HG02642 (cell line): Measurements from ENCODE around the gene PSENEN.
A peak's percentile ranks its signal among the peaks of the same experiment; 100 is the strongest.

Experiments
- ATAC-seq: cut with Tn5 transposase; IDR thresholded peaks from one replicate; pipeline ENCODE4 v1.9.1; 2021; ENCODE audit warnings: mild to moderate bottlenecking; ENCODE audit not compliant: unreplicated experiment, poor library complexity

The PSENEN gene

GRCh38 chr19:35732540-35733179 lies 12.8 kb upstream of the PSENEN start:
- ATAC-seq: no peak

GRCh38 chr19:35733180-35734125 lies 12.0 kb upstream of the PSENEN start:
- no peak for ATAC-seq

DNA sequence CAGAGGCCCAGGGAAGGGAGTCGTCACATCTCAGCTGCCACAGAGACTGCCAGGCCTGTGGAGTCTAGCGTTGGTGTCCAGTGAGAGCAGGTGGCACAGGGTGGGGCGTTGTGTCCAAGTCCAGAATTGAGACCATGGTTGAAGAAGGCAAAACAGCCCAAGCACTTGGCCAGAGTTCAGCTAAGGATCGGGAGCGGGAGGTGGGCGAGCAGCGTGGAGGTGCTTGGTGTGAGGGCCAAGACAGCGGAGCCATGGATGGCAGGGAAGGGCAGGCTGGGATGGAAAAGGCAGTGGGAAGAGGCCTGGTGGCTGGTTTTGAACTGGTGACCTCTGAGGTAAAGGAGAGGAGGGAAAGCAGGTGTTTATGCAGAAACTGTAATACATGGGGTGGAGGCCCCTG lies 11.2 kb upstream of the PSENEN start:
- ATAC-seq: no peak

DNA sequence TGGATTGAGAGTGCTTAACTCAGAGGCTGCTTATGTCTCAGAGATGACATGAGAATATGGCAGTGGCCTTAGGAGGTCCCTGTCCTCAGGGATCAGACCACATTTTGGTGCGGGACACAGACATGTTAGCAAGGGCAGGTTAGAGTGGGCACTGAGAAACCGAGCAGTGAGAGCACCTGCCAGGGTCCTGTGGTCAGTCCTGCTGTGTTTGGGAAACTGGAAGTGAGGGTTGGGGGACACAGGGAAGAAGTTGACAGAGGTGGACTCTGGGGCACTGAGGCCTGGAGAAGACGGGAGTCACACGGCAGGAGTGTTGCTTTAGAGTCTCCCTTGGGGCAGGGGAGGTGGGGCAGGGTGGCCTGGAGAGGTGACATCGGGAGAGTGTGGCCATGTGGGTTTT lies 10.6 kb upstream of the PSENEN start:
- no peak for ATAC-seq

DNA sequence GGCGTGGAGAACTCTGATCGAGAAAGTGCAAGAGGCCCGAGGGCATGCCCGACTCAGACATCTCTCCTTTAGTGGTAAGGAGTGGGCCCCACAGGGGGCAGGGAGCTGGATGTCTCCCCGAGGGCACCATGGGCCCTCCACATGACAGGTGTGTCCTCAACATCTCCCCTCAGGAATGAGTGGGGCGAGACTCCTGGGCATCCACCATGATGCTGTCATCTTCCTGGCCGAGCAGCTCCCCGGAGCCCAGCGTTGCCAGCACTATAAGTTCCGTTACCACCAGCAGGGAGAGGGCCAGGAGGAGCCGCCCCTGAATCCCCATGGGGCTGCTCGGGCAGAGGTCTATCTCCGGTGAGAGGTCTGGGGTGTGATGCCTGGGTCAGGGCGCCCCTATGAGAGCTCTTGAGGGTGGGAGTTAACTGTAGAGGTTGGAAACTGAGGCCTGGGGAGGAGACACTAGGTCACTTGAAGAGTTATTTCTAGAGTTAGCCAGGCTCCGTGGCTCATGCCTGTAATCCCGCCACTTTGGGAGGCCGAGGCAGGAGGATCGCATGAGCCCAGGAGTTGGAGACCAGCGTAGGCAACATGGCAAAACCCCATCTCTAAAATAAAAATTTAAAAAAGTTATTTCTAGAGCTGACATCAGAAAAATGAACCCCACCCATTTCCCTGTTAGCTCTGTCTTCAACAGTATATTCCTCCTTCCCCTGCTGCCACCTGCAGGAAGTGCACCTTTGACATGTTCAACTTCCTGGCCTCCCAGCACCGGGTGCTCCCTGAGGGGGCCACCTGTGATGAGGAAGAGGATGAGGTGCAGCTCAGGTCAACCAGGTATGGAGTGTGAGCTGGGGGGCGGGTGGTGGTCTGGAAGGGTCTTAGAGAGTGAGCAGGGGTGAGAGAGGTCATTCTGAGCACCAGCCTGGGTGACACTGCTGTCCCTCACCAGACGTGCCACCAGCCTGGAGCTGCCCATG lies 8.3 kb upstream of the PSENEN start:
- ATAC-seq: no peak

DNA sequence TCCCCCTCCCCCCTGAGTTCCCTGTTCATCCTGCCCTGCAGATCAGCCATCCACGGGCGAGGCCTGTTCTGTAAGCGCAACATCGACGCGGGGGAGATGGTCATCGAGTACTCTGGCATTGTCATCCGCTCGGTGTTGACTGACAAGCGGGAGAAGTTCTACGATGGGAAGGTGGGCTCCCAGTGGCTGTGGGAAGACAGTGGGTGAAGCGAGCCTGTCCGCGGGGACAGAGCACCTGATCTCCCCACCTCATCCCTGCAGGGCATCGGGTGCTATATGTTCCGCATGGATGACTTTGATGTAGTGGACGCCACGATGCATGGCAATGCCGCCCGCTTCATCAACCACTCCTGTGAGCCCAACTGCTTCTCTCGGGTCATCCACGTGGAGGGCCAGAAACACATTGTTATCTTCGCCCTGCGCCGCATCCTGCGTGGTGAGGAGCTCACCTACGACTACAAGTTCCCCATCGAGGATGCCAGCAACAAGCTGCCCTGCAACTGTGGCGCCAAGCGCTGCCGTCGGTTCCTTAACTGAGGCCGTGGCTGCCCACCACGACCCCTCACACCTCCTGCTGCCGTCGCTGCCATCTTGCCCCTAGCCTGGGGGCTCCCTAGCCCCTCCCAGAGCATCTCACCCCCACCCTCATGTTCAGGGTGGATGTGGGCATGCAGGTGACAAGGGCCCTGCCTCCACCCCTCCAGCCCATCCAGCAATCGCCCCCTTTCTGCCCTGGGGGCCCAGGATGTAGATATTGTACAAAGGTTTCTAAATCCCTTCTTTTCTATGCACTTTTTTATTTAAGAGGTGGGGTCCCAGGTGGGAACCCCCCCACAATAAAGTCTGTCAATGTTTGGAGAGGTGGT lies 7.2 kb upstream of the PSENEN start:
- no peak for ATAC-seq

DNA sequence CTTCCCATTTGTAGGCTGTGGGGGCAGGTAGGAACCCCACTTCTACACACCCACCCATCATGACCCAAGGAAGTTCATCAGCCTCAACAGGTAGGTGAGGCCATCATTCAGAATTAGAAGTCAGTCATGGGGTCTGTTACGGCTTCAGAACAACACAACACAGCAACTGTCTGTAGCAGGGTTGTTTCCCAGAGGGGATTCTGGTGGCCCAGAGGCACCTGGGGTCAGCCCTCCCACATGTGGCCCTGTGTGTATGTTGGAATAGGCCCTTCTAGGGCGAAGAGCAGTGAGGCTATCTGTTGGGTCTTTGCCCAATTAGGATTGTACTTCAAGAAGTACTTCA lies 6.6 kb upstream of the PSENEN start:
- no peak for ATAC-seq

- ATAC-seq: no peak
Measured at GRCh38 chr19:35739275-35740107, 6.0 kb upstream of the PSENEN start.

DNA sequence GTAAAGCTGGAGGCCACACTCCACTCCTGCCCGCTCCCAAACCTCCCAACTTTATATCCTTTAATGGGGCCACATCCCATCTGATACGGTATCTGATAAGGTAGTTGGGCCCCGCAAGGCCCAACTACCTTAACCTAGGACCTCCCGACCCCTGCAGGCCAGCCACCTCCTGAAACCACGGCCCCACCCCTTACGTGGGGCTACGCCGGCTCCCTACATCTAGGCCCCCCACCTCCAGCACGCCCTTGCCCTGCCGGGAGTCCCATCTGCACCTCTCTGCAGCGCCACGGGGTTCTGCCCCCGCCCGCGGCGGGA lies 5.4 kb upstream of the PSENEN start:
- ATAC-seq: no peak

- peak; percentile 62 for ATAC-seq
Measured at GRCh38 chr19:35740423-35741202, 4.8 kb upstream of the PSENEN start.

DNA sequence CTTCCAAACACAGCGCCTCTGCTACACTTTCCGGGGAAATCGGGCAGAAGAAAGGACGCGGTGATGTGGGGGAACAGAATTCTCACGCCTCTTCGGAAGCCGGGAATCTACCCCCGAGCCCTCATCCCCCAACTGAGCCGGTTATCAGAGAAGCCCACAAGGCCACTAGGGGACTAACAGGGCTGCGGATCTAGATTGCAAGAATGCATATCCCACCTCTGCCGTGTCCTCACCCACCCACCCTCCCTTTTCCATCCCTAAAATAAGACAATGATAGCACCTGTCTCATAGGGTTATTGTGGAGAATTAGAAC lies 4.3 kb upstream of the PSENEN start:
- ATAC-seq: no peak

GRCh38 chr19:35742121-35742724 lies 3.2 kb upstream of the PSENEN start, which contains the start of gene IGFLR1:
IGFLR1 (minus strand) TSS chr19:35742452; CDS start chr19:35741180, 1,272 bp downstream.
- no peak for ATAC-seq

DNA sequence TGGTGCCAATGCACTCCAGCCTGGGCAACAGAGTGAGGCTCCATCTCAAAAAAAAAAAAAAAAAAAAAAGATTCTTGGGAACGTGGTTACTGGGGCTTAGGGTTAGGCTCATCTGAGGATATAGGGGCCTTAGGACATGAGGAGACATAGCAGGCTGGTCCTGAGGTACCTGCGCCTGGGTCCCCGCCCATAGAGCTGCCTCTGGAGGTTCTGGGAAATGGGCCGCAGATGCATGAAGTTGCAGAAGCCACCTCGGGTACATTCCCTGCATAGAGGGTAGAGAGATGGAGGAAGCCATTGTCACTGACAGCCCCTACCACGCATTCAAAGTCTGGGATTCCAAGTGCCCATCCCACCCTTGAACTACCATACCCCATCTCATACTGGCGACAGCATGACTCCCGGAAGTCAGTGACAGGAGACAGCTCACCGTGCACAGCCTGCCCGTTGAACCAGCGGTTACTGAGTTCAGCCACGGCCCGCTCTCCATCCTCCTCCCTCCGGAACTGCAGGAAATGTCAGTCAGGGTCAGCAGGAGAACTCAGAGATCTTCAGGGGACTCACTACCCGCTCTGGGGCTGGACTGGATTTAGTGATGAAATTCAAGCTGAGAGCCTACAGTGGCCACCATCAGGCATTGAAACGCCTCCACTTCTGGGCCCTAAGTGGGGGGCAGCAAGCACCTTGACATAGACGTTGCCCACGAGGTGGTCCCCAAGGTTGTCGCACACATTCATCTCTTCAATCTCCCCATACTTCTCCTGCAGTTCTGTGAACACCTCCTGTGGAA lies 1.6 kb upstream of the PSENEN start:
- no peak for ATAC-seq

GRCh38 chr19:35744430-35745327 lies 772 bp upstream of the PSENEN start:
- peak; percentile 44 for ATAC-seq

DNA sequence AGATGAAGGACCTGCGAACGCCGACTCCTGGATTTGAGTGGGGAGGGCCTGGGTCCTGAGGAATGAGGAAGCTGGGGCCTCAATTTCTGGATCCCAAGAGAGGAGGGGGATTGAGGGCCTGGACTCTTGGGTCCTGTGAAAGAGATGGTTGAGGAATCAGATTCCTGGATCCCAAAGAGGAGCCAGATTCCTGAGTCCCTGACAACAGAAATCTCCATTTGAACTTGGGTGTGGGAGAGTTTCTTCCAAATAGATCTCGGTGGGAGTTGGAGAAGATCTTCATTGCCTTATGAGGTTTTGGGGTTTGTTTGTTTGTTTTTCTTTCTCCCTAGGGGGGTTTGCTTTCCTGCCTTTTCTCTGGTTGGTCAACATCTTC lies 624 bp downstream of the PSENEN start:
- ATAC-seq: no peak

GRCh38 chr19:35746531-35746930 lies 1.1 kb downstream of the PSENEN start:
- ATAC-seq: no peak
